ENCODE measurements around the gene ZBTB37. TPM values are rescaled to one million over a fixed set of nuclear protein-coding genes. Genes with fewer than 3 reads are reported as not detected.

The ZBTB37 gene
- total and polyA plus RNA-seq, 9 of the 15 experiments (the other 6 are each of a cell fraction or from before 2014, with no cell fraction given) = 1.3 to 13.9 (median 5.4) TPM

GRCh38 chr1:173823781-173824314 lies 44.3 kb upstream of the ZBTB37 start (continued):
- TF ChIP-seq ZNF436 (CRISPR knock-in tag; IDR thresholded peaks at IDR 0.05) (0 out of 2 replicates have a peak, but pooled peaks have one; percentile 0), NFATC3 (IDR thresholded peaks at IDR 0.05) (no peak), RB1 (IDR thresholded peaks at IDR 0.05; ENCODE audit: low read depth) (0 out of 2 replicates have a peak, but pooled peaks have one; percentile 46), POLR2B (IDR thresholded peaks at IDR 0.05; ENCODE audit: low read depth, partially characterized antibody) (no peak), SMARCA4 (IDR thresholded peaks at IDR 0.05) (0 out of 2 replicates have a peak, but pooled peaks have one; percentile 18), ZNF384 (IDR thresholded peaks at IDR 0.05; ENCODE audit: low read depth, low read length) (0 out of 2 replicates have a peak, but pooled peaks have one; percentile 26), SRF (CRISPR knock-in tag; IDR thresholded peaks at IDR 0.05) (0 out of 4 replicates have a peak, but pooled peaks of 1 of the 2 experiments have one; percentile 9), ATF6 (CRISPR knock-in tag; IDR thresholded peaks at IDR 0.05) (peak; percentile 7; the same call in 1 of the 2 replicates), PKNOX1 (IDR thresholded peaks at IDR 0.05) (0 out of 2 replicates have a peak, but pooled peaks have one; percentile 3), SMARCE1 (IDR thresholded peaks at IDR 0.05) (peak; percentile 44; the same call in 1 of the 2 replicates), TAF7 (tag; IDR thresholded peaks at IDR 0.05) (0 out of 2 replicates have a peak, but pooled peaks have one; percentile 35), ARID2 (IDR thresholded peaks at IDR 0.05) (0 out of 2 replicates have a peak, but pooled peaks have one; percentile 22), NR1H2 (CRISPR knock-in tag; IDR thresholded peaks at IDR 0.05) (0 out of 2 replicates have a peak, but pooled peaks have one; percentile 15), HOMEZ (CRISPR knock-in tag; IDR thresholded peaks at IDR 0.05) (no peak), ZNF668 (CRISPR knock-in tag; IDR thresholded peaks at IDR 0.05) (no peak), CHD1 (IDR thresholded peaks at IDR 0.05; ENCODE audit: low read length) (peak; percentile 68), E2F6 (IDR thresholded peaks at IDR 0.05; ENCODE audit: borderline replicate concordance in 1 of 2, extremely low read depth in 1 of 2, insufficient read depth in 1 of 2, insufficient read length in 1 of 2, low read depth in 1 of 2, low read length in 1 of 2, poor library complexity in 1 of 2, severe bottlenecking in 1 of 2) (peak in 1 of 2 experiments; percentile 26), SAP30 (IDR thresholded peaks at IDR 0.05; ENCODE audit: borderline replicate concordance, insufficient read depth, low read depth, low read length, poor library complexity, severe bottlenecking) (peak; percentile 93), ESRRA (IDR thresholded peaks at IDR 0.05; ENCODE audit: borderline replicate concordance, low read depth) (no peak), CCNT2 (IDR thresholded peaks at IDR 0.05; ENCODE audit: borderline replicate concordance, extremely low read depth, insufficient read length, low read depth, low read length) (peak; percentile 11), SOX6 (IDR thresholded peaks at IDR 0.05) (no peak)

Data from K562 (cell line).